HepG2 (cell line): ENCODE results near the gene AP3D1. TPM values are rescaled to one million over a fixed set of nuclear protein-coding genes. Genes with fewer than 3 reads are reported as not detected.

Experiments used
- DNMT1 ChIP-seq: sonication (generic); formaldehyde crosslinking; IDR thresholded peaks from 2 replicates; pipeline ENCODE4 v1.5.1; 2020; ENCODE audit warnings: mild to moderate bottlenecking, missing genetic modification reagents
- FOSL2 ChIP-seq: sonication (generic); formaldehyde crosslinking; IDR thresholded peaks from 2 replicates; pipeline ENCODE4 v1.4.0; 2020; ENCODE audit warnings: missing genetic modification reagents
- GABPA ChIP-seq, 2 experiments: IDR thresholded peaks; 2 replicates each; pipeline ENCODE4 v1.6.1; 2011 to 2016; ENCODE audit warnings: low read depth in 2 of 2, low read length in 1 of 2, missing biosample characterization in 1 of 2, missing genetic modification characterization in 1 of 2
- ISX ChIP-seq: sonication (generic); formaldehyde crosslinking; conservative IDR thresholded peaks from 2 replicates; pipeline ENCODE4 v1.5.0; 2020; ENCODE audit warnings: missing genetic modification reagents
- JUNB ChIP-seq: sonication (generic); formaldehyde crosslinking; IDR thresholded peaks from 2 replicates; pipeline ENCODE4 v1.8.0; 2022; ENCODE audit warnings: missing genetic modification reagents, mild to moderate bottlenecking, borderline replicate concordance
- NCOA1 ChIP-seq: sonication (generic); formaldehyde crosslinking; IDR thresholded peaks from 2 replicates; pipeline ENCODE4 v1.9.0; 2021; ENCODE audit warnings: missing genetic modification reagents
- NFE2 ChIP-seq: sonication (generic); formaldehyde crosslinking; IDR thresholded peaks from 2 replicates; pipeline ENCODE4 v1.4.0; 2020; ENCODE audit warnings: missing genetic modification reagents
- NR0B2 ChIP-seq: sonication (generic); formaldehyde crosslinking; IDR thresholded peaks from 2 replicates; pipeline ENCODE4 v1.4.0; 2020; ENCODE audit warnings: mild to moderate bottlenecking, missing genetic modification reagents
- PCBP2 ChIP-seq: fragments of 200-400 bp; formaldehyde crosslinking; optimal IDR thresholded peaks from 2 replicates; pipeline ENCODE3; 2018; ENCODE audit warnings: low read length, low read depth; ENCODE audit not compliant: poor library complexity, severe bottlenecking
- PLRG1 ChIP-seq: fragments of 450-650 bp; conservative IDR thresholded peaks from 2 replicates; pipeline ENCODE4 v1.6.1; 2016
- REXO4 ChIP-seq: sonication (generic); formaldehyde crosslinking; IDR thresholded peaks from 2 replicates; pipeline ENCODE4 v1.8.0; 2022; ENCODE audit warnings: missing genetic modification reagents, mild to moderate bottlenecking, borderline replicate concordance
- SATB2 ChIP-seq: sonication (generic); formaldehyde crosslinking; IDR thresholded peaks from 2 replicates; pipeline ENCODE4 v1.5.0; 2020; ENCODE audit warnings: missing genetic modification reagents
- TBX3 ChIP-seq: fragments of 450-650 bp; IDR thresholded peaks from 2 replicates; pipeline ENCODE4 v1.6.1; 2017; ENCODE audit warnings: antibody characterized with exemption, mild to moderate bottlenecking, inconsistent platforms, borderline replicate concordance
- ZC3H13 ChIP-seq: sonication (generic); formaldehyde crosslinking; IDR thresholded peaks from 2 replicates; pipeline ENCODE4 v1.8.1; 2023; ENCODE audit warnings: mild to moderate bottlenecking, missing genetic modification reagents, moderate library complexity
- ZFAT ChIP-seq: sonication (generic); formaldehyde crosslinking; conservative IDR thresholded peaks from 2 replicates; pipeline ENCODE4 v1.8.1; 2023; ENCODE audit warnings: missing genetic modification reagents, inconsistent platforms
- ZNF124 ChIP-seq: sonication (generic); formaldehyde crosslinking; IDR thresholded peaks from 2 replicates; pipeline ENCODE4 v1.4.0; 2020; ENCODE audit warnings: missing genetic modification reagents
- ZNF205 ChIP-seq: IDR thresholded peaks from 2 replicates; pipeline ENCODE4 v1.6.1; 2018; ENCODE audit warnings: missing biosample characterization, missing genetic modification reagents
- ZNF235 ChIP-seq: sonication (generic); formaldehyde crosslinking; IDR thresholded peaks from 2 replicates; pipeline ENCODE4 v1.8.1; 2023; ENCODE audit warnings: mild to moderate bottlenecking, missing genetic modification reagents, borderline replicate concordance
- ZNF354B ChIP-seq: sonication (generic); formaldehyde crosslinking; IDR thresholded peaks from 2 replicates; pipeline ENCODE4 v1.8.0; 2022; ENCODE audit warnings: mild to moderate bottlenecking, missing genetic modification reagents
- ZNF430 ChIP-seq: sonication (generic); formaldehyde crosslinking; IDR thresholded peaks from 2 replicates; pipeline ENCODE4 v1.9.0; 2021; ENCODE audit warnings: mild to moderate bottlenecking, missing genetic modification reagents
- polyA plus RNA-seq, 8 experiments: library from polyadenylated mRNA; depleted of rRNA in 3 of 8; stranded (reverse) in 7 of 8; unstranded in 1 of 8; fragments of >200 nt; fragmentation: Illumina TruSeq in 4 of 8; extraction: Trizol in 4 of 8; gene quantifications; 2 replicates each; pipeline versions ENCODE4 v1.2.1 to v1.2.3, GENCODE V29; 2011 to 2016; ENCODE audit warnings: low read depth in 4 of 8, missing spikeins in 1 of 8, mixed read lengths in 1 of 8; ENCODE audit not compliant: insufficient read depth in 1 of 8
- total RNA-seq, 5 experiments: library from RNA; depleted of rRNA; stranded (reverse); fragments of >200 nt; fragmentation: Illumina TruSeq; extraction: Trizol; gene quantifications; 2 replicates each; pipeline ENCODE4 v1.2.3, GENCODE V29; 2016; ENCODE audit warnings: low read depth in 1 of 5
- TF ChIP-seq, protein P1 (sequence below): sonication (generic); formaldehyde crosslinking; IDR thresholded peaks from 2 replicates; pipeline ENCODE4 v1.4.0; 2020; ENCODE audit warnings: missing genetic modification reagents
- TF ChIP-seq, protein P2 (sequence below): sonication (generic); formaldehyde crosslinking; IDR thresholded peaks from 2 replicates; pipeline ENCODE4 v1.9.0; 2022; ENCODE audit warnings: missing genetic modification reagents, mild to moderate bottlenecking, borderline replicate concordance
- TF ChIP-seq, protein P3 (sequence below): sonication (generic); formaldehyde crosslinking; IDR thresholded peaks from 2 replicates; pipeline ENCODE4 v1.5.1; 2020; ENCODE audit warnings: mild to moderate bottlenecking, moderate library complexity, missing genetic modification reagents
- TF ChIP-seq, protein P4 (sequence below): sonication (generic); formaldehyde crosslinking; IDR thresholded peaks from 2 replicates; pipeline ENCODE4 v1.5.0; 2020; ENCODE audit warnings: mild to moderate bottlenecking, missing genetic modification reagents

The AP3D1 gene
- total and polyA plus RNA-seq, 2 of the 13 experiments (the other 11 are each of a cell fraction or from before 2014, with no cell fraction given) = 68.0 to 82.6 TPM

DNA sequence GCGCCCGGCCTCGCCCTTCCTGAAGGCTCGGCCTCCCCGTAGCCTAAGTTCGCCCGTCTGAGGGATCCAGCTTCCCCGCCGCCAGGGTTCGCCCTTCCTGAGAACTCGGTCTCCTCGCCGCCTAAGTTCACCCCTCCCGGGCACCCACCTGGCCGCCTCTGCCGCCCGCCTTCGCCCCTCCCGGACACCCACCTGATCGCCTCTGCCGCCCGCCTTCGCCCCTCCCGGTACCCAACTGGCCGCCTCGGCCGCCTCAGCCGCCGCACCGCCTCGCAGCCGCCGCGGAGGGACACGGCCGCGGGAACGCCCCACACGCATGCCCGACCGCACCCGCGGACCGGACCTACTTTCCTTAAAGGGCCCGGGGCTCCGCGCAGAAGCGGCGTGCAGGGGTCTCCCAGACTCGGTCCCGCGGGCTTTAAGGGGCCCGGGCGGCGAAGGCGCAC, 55.3 kb downstream of the AP3D1 start, which contains the start of gene MOB3A (continued):
- TF ChIP-seq, protein P1, sequence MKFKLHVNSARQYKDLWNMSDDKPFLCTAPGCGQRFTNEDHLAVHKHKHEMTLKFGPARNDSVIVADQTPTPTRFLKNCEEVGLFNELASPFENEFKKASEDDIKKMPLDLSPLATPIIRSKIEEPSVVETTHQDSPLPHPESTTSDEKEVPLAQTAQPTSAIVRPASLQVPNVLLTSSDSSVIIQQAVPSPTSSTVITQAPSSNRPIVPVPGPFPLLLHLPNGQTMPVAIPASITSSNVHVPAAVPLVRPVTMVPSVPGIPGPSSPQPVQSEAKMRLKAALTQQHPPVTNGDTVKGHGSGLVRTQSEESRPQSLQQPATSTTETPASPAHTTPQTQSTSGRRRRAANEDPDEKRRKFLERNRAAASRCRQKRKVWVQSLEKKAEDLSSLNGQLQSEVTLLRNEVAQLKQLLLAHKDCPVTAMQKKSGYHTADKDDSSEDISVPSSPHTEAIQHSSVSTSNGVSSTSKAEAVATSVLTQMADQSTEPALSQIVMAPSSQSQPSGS = peak; percentile 56; the same call in 1 of the 2 replicates
- TF ChIP-seq ZC3H13 (CRISPR knock-in tag) (peak; percentile 49; the same call in 1 of the 2 replicates), ZNF430 (peak; percentile 84), ZNF235 (CRISPR knock-in tag) (peak; percentile 97), NCOA1 (CRISPR knock-in tag) (no peak), ZFAT (no peak), ZNF124 (CRISPR knock-in tag) (peak; percentile 45; the same call in 1 of the 2 replicates), ZNF354B (CRISPR knock-in tag) (no peak), NFE2 (CRISPR knock-in tag) (no peak), ZNF205 (peak; percentile 90; the same call in 1 of the 2 replicates), JUNB (CRISPR knock-in tag) (no peak), GABPA (IDR thresholded peaks at IDR 0.05; ENCODE audit: low read depth, low read length) (no peak), GABPA (CRISPR knock-in tag; IDR thresholded peaks at IDR 0.05; ENCODE audit: low read depth) (no peak), PLRG1 (no peak), PCBP2 (no peak), REXO4 (peak; percentile 44; the same call in 1 of the 2 replicates), ISX (CRISPR knock-in tag) (peak; percentile 53; the same call in 1 of the 2 replicates), TBX3 (peak; percentile 75), NR0B2 (CRISPR knock-in tag) (peak; percentile 88), DNMT1 (CRISPR knock-in tag) (peak; percentile 96), FOSL2 (CRISPR knock-in tag) (no peak), SATB2 (CRISPR knock-in tag) (0 out of 2 replicates have a peak, but pooled peaks have one; percentile 29)
- TF ChIP-seq, protein P2, sequence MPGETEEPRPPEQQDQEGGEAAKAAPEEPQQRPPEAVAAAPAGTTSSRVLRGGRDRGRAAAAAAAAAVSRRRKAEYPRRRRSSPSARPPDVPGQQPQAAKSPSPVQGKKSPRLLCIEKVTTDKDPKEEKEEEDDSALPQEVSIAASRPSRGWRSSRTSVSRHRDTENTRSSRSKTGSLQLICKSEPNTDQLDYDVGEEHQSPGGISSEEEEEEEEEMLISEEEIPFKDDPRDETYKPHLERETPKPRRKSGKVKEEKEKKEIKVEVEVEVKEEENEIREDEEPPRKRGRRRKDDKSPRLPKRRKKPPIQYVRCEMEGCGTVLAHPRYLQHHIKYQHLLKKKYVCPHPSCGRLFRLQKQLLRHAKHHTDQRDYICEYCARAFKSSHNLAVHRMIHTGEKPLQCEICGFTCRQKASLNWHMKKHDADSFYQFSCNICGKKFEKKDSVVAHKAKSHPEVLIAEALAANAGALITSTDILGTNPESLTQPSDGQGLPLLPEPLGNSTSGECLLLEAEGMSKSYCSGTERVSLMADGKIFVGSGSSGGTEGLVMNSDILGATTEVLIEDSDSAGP = peak; percentile 100
- TF ChIP-seq, protein P3, sequence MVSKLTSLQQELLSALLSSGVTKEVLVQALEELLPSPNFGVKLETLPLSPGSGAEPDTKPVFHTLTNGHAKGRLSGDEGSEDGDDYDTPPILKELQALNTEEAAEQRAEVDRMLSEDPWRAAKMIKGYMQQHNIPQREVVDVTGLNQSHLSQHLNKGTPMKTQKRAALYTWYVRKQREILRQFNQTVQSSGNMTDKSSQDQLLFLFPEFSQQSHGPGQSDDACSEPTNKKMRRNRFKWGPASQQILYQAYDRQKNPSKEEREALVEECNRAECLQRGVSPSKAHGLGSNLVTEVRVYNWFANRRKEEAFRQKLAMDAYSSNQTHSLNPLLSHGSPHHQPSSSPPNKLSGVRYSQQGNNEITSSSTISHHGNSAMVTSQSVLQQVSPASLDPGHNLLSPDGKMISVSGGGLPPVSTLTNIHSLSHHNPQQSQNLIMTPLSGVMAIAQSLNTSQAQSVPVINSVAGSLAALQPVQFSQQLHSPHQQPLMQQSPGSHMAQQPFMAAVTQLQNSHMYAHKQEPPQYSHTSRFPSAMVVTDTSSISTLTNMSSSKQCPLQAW (CRISPR knock-in tag) = no peak
- TF ChIP-seq, protein P4, sequence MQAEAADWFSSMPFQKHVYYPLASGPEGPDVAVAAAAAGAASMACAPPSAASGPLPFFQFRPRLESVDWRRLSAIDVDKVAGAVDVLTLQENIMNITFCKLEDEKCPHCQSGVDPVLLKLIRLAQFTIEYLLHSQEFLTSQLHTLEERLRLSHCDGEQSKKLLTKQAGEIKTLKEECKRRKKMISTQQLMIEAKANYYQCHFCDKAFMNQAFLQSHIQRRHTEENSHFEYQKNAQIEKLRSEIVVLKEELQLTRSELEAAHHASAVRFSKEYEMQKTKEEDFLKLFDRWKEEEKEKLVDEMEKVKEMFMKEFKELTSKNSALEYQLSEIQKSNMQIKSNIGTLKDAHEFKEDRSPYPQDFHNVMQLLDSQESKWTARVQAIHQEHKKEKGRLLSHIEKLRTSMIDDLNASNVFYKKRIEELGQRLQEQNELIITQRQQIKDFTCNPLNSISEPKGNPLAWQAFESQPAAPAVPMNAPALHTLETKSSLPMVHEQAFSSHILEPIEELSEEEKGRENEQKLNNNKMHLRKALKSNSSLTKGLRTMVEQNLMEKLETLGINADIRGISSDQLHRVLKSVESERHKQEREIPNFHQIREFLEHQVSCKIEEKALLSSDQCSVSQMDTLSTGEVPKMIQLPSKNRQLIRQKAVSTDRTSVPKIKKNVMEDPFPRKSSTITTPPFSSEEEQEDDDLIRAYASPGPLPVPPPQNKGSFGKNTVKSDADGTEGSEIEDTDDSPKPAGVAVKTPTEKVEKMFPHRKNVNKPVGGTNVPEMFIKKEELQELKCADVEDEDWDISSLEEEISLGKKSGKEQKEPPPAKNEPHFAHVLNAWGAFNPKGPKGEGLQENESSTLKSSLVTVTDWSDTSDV (CRISPR knock-in tag) = no peak; the same call in 1 of the 2 replicates
